Right renal cortex interstitium (tissue), 3 donors: ENCODE results near the gene CPM. TPM values are rescaled to one million over a fixed set of nuclear protein-coding genes. Genes with fewer than 3 reads are reported as not detected.

Experiments used
- DNase-seq, 3 donors: peaks; one replicate each; pipeline ENCODE4 v3.0.0-alpha.2; 2013; ENCODE audit warnings: low read depth in 3 of 3, low spot score in 2 of 3
- polyA plus RNA-seq, 3 donors: library from polyadenylated mRNA; unstranded; fragments of 120-200 nt; gene quantifications; one replicate each; pipeline ENCODE4 v1.2.1, GENCODE V29; 2013; ENCODE audit not compliant: insufficient read length in 3 of 3

The CPM gene
- polyA plus RNA-seq, 3 donors, result 25.4 to 29.3 (median 26.0) TPM

DNA sequence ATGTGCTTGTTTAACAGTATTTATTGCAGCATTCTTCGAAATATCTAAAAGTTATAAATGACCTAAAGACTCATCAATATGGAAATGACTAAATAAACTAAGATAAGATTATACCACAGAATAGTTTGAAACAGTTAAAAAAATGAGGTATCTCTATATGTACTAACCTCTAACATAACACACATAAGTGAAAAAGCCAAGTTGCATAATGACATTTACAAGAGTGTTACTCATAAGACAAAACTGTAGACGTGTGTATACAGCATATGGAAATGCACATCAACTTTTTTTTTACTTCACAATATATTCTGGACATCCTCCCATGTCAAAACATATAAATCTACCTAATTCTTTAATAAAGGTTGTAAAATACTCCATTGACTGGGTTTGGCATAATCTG is 22.8 kb downstream of the CPM start:
- no peak for DNase-seq

DNA sequence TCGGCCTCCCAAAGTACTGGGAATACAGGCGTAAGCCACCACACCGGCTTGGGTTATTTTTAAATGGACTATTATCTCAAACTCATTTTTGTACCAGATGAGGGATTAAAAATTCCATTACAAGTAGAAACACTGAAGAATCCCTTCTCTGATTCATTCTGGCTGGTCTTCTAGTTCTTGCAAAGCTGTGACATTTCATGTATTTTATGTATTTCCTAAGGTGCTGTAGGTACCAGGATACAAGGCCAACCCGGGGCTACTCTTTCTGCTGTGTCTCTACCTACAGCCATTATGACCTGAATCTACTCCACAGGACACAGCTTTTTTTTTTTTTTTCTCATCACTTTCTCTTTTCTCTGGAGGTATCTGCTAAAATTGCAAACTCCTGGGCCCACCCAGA is 24.9 kb downstream of the CPM start:
- DNase-seq, result no peak

- DNase-seq, result no peak
Measured at GRCh38 chr12:68905733-68906132, 27.2 kb downstream of the CPM start.

DNA sequence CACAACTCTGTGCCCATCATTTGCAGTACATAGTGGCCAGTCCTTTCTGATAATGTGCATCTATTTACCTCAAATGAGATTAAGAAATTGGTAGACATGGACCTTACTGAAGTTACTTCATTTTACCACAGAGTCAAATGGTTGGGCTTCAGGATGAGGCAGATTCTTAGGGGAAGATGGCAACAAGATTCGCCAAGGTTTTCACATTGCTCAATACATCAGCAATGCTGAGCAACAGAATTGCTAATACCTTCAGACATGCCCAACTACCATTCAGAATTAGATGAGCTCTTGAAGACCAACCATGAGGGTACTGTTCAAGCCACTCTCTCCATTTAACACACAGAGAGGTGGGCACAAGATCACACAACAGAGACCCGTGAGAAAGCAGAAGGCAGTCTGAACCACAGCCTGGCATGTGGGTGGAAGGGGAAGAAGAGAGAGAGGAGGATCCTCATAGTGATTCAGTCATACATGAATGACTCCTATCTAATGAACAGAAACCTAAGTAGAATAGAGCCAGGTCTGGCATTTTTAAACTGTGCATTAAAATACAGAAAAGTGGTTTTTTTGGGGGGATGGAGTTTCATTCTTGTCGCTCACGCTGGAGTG is 28.5 kb downstream of the CPM start:
- no peak for DNase-seq

DNA sequence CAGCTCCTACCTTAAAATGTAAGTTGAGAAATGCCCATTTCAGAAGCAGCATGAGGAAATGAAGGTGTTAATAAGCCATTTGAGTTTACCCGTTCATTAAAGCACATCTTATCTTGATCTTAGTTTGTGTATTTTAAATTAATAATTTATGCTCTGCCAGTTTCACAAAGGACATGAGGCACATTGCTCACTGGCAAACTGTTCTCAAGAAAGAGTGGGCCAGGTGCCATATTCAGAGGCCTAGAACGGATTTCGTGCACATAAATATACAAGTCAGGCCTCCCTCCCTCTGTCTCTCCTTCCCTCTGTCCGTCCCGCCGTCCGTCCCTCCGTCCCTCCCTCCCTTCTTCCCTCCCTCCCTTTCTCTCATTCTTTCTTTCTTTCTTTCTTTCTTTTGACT is 29.5 kb downstream of the CPM start:
- DNase-seq, result no peak

DNA sequence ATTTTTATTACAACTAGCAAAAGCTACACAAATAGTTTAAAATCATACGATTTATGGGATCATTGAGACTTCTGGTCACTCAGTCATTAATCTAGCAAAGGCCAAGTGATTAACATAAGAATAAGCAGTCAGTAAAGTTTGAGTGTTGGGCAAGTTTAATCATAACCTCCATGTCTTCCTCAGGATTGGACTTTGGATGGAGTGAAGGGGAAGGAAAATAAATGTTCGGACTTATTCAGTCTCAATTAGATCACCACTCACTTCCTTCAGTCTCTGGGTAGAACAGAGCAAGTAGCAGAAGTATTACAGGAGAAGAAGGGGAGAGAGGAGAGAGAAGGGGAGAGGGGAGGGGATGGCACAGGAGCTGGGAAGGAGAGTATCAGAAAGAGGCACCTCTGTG is 31.4 kb downstream of the CPM start:
- no peak for DNase-seq

GRCh38 chr12:68901145-68901544 is 31.8 kb downstream of the CPM start:
- DNase-seq, result no peak

DNA sequence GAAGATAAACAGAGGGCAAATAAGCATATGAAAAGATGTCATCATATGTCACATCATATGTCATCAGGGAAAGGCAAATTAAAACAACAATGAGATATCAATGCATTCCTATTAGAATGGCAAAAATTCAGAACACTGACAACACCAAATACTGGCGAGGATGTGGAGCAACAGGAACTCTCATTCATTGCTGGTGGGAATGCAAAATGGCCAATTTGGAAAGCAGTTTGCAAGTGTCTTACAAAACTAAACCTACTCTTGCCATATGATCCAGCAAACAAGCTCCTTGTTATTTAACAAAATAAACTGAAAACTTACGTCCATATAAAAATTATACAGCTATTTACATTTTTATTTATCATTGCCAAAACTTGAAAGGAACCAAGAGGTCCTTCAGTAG is 32.7 kb downstream of the CPM start:
- DNase-seq, result no peak

DNA sequence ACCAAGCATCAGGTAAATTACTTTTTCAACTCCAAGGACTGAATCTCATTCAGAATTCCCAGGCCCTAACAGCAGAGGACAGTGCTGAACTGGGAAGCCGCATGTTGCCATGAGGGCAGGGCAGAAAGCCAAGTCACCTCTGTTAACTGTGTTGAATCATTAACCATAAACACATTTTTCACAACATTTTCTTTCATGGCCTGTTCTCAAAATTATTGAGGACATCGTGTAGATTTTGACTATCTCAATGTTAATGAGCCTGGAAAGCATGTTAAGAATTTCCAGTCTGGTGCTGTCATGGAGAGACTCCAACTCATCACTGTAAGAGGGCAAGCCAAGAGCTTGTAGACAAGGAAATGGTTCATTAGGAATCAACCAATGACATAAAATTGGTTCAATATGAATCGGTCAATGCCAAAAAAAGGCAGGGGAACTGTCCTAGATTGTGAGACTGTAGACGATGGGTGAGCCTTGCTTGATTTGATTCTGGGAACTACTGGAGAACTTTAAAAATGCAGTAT is 33.7 kb downstream of the CPM start:
- no peak for DNase-seq

GRCh38 chr12:68896881-68897540 is 36.0 kb downstream of the CPM start:
- no peak for DNase-seq

- DNase-seq, result no peak
Measured at GRCh38 chr12:68894276-68894855, 38.6 kb downstream of the CPM start.

- no peak for DNase-seq
Measured at GRCh38 chr12:68893741-68894140, 39.2 kb downstream of the CPM start.

GRCh38 chr12:68893201-68893600 is 39.8 kb downstream of the CPM start:
- DNase-seq, result no peak

GRCh38 chr12:68891141-68891540 is 41.8 kb downstream of the CPM start:
- DNase-seq, result no peak

- DNase-seq, result no peak
Measured at GRCh38 chr12:68890701-68891113, 42.3 kb downstream of the CPM start.

- no peak for DNase-seq
Measured at GRCh38 chr12:68888243-68888642, 44.7 kb downstream of the CPM start.

GRCh38 chr12:68887641-68888040 is 45.3 kb downstream of the CPM start:
- no peak for DNase-seq

- DNase-seq, result no peak
Measured at GRCh38 chr12:68886636-68887572, 46.1 kb downstream of the CPM start.

GRCh38 chr12:68885381-68885780 is 47.6 kb downstream of the CPM start:
- DNase-seq, result no peak

GRCh38 chr12:68884251-68884650 is 48.7 kb downstream of the CPM start:
- no peak for DNase-seq

DNA sequence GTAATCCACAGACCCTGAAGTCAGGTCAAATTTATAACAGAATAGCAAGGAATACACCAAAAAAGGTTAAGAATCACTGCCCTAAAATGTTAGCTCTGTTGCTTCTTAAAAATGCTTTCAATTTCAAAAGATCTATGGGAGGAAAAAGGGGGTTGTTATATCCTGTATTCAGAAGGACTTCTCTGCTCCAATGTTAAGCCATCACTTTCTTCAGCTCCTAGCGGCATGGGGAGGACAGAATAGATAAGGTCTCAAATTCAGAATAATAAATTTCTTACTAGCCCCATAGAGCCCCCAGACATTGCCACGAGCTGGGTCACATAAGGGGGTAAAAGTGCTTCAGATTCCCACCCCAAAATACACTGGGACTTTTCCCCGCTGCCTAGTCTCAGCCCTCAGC is 49.8 kb downstream of the CPM start:
- DNase-seq, result no peak
